GM19043 (cell line): ENCODE results near the gene DHX32.

Source experiments
- ATAC-seq: cut with Tn5 transposase; IDR thresholded peaks from one replicate; pipeline ENCODE4 v1.9.1; 2021; ENCODE audit warnings: low read depth; ENCODE audit not compliant: unreplicated experiment

Gene DHX32

DNA sequence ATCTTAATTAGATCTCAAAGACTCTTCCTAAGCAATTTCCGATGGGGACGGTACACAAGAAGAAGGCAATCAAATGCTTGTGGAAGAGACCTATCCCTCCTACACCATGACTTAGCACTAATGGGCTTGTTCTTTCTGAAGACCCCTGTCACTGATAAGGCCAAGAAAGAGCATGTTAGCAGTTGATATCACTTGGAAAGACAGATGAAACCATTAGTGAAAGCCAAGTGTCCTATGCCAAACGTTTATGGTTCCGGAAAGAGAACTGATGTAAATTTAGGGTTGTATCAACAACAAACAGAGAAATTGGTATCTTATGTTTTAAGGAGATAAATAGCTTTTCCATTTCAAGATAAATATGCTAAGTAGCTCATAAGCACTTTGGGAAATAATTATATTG, 64.5 kb downstream of the DHX32 start:
- ATAC-seq, result no peak

DNA sequence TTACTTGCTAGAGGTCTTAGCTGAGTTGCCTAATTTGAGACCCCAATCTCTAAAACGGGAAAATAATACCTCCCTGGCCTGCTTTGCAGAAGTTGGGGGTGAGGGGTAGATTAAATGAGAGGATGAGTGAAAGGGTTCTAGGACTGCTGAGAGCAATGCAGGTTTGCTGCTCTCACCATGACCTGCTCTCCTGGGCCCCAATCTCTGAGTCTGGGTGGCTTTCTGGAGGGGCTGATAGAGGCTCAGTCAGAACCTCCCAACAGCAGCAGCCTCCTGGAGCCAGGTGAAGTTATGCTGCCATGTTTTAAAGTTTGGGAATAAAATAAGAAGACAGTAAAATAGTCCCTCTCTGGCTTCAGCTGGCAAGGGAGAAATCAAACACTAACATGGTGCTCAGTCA, 65.3 kb downstream of the DHX32 start:
- ATAC-seq, result no peak

GRCh38 chr10:125812128-125812750, 68.9 kb downstream of the DHX32 start:
- ATAC-seq, result no peak

- no peak for ATAC-seq
Observed at GRCh38 chr10:125811251-125811650, 69.8 kb downstream of the DHX32 start.

- no peak for ATAC-seq
Observed at GRCh38 chr10:125808047-125808446, 73.0 kb downstream of the DHX32 start.

GRCh38 chr10:125802739-125803138, 78.4 kb downstream of the DHX32 start:
- no peak for ATAC-seq

DNA sequence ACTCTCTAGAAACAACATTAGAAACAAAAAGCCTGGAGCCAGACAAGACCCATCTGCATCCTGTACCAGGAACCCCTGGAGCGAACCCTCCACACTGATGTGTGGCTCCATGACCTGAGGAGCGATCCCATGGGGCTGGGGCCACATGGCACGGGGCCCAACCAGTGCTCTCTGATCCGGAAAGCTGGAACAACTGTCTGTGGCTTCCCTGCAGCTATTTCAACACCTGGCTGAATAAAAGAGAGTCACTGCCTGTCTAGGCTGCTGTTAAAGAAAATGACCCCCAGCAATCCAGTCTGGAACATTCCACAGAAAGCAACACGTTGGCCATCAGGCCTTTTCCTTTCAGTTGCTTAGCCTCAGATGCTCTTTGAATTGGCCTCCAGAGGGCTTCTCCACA, 79.0 kb downstream of the DHX32 start:
- no peak for ATAC-seq

- ATAC-seq, result no peak
Observed at GRCh38 chr10:125801574-125801973, 79.5 kb downstream of the DHX32 start.

DNA sequence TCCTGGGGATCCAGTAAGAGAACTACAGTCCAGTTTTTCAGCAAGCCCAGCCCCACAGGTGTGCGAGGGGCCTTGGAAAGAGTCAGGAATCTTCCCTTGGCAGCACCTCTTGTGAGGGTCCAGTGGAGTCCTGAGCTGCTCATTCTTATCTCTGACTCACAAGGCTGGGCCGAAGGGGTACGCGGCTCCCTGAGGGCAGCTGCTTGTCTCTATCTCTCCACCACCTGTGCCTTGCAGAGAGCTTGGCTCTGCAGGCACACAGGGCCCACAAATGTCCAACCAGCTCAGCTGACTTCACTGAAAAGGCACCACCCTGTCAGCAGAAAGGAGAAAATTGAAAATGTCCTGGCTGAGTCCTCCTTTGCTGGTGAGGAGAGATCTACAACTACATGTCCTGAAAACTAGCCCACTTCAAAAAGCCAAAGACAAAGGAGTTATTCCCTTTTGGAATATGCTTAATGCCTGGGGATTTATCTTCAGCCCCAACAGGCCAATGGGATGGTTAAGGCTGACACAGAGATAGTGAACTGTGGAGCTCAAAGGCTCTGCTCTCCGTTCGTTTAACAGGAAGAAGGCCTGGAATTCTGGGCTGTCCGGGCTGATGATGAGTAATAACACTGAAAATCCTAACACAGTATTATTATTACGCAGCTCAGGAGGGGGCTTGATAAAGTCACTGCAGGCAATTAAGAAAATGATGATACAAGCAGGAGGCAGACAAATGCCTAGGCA, 81.5 kb downstream of the DHX32 start:
- no peak for ATAC-seq

- no peak for ATAC-seq
Observed at GRCh38 chr10:125797994-125798662, 83.0 kb downstream of the DHX32 start.

DNA sequence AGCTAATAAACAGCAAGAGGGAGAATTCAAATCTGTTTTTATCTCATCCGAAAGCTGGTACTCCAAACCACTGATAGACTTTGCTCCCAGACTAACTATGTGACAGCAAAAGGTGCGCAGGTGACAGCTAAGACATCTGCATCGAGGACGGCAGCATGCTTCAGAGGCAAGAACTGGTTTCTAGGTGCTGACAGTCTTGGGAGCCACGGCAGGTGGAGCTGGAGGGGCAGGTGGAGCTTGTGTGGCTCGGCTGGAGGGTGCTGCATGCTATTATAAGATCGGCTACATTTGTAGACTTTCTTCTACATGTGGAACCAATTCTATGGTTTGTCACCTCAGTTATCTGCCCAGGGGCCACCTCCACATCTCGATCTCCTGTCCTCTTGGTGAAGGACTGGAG, 83.7 kb downstream of the DHX32 start:
- no peak for ATAC-seq

DNA sequence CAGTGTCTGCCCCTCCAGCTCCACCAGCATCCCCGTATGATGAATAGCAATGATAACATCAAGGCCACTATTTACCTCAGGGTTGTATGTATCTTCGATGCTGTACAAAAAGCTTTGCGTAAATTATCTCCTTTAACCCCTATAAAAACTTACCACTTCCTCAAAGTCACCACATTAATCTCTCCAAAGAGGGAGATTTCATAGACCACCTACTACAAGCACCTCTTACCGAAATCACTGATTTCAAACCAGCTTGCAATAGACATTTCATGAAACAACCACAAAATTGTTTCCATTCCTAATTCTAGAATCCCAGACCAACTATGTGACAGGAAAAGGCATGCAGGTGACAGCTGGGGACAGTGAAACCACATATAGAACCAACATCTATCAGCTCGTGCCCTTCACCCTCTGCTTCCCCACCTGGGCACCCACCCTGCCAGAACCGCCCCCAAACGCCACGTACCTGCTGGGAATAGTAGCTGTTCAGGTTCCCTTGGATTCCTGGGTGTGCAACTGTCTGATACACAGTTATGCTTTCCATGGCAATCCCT, 85.4 kb downstream of the DHX32 start:
- no peak for ATAC-seq

- no peak for ATAC-seq
Observed at GRCh38 chr10:125795128-125795527, 86.0 kb downstream of the DHX32 start.

DNA sequence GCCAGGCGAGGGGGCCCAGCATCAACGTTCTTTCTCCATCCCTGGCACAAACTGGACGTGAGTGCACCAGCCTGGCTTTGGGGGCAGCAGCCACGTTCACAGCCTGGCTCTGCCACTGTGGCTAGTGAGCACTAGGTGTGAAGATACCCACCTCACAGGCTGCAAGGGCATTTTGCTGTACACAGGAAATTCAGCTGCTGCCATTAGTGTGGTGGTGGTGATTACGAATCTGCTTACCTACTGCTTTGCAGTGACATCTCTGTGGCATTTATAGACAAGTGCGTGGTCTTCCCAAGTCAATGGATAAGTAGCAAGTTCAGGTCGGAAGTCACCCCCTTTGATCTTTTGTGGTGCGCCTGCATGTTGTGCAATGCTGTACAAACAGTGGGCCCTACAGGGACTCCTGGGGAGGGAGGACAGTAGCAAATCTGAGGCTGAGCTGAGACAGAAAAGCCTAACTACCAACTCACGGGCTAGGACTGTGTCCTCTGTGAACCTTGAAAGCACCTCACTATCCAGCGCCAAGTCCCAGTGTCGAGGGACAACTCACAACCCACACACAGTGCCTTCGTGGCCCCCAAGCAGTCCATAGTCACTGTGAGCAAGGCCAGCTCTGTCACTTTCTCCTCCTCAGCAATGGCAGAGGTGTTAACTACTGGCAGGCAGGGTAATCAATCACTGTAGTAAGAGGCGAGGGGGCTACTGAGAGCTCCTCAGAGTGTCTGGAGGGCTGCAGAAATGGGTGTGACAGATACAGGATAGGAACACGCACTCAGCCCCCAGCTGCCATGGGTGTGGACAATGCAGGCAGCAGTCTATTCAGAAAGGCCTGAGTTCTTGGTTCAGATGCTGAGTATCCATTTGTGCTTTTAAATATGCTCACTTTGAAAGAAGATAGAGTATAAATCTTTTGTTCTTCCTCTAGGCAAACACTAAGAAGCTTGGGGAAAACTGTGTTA, 88.5 kb downstream of the DHX32 start:
- no peak for ATAC-seq

- no peak for ATAC-seq
Observed at GRCh38 chr10:125788156-125789034, 92.7 kb downstream of the DHX32 start.
